ENCODE results near the gene PCBP3.

PCBP3 gene

DNA sequence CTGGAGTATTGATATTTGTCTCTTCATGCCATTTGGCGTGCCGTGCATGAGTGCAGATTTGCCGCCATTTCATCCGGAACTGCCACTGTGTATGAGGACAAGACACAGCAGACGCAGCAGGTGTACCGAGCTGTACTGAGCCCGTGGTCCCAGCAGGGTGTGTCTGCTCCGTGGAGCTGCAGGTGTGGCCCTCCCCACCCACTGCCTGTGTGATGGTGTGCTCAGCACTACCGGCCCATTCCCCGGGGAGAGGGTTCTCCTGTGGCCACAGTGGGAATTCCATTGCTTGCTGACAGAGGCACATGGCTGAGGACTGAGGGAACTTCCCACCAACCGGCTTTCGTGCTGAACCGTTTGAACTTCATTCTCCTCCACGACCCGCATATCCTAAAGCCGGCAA, 303.8 kb downstream of the PCBP3 start:
- DNase-seq (ENCODE audit: low read depth in 1 of 2, low spot score in 1 of 2), result no peak
- Histone ChIP-seq H3K4me3 (replicated peaks; ENCODE audit: insufficient read depth, low read length) (no peak overlapping the region), H3K27ac (replicated peaks) (no peak overlapping the region), H3K27me3 (ENCODE audit: insufficient read depth, poor library complexity, severe bottlenecking) (no peaks in the 10 kb centered on the region)
- TF ChIP-seq, protein P1, sequence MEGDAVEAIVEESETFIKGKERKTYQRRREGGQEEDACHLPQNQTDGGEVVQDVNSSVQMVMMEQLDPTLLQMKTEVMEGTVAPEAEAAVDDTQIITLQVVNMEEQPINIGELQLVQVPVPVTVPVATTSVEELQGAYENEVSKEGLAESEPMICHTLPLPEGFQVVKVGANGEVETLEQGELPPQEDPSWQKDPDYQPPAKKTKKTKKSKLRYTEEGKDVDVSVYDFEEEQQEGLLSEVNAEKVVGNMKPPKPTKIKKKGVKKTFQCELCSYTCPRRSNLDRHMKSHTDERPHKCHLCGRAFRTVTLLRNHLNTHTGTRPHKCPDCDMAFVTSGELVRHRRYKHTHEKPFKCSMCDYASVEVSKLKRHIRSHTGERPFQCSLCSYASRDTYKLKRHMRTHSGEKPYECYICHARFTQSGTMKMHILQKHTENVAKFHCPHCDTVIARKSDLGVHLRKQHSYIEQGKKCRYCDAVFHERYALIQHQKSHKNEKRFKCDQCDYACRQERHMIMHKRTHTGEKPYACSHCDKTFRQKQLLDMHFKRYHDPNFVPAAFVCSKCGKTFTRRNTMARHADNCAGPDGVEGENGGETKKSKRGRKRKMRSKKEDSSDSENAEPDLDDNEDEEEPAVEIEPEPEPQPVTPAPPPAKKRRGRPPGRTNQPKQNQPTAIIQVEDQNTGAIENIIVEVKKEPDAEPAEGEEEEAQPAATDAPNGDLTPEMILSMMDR (IDR thresholded peaks at IDR 0.05; ENCODE audit: insufficient read depth, low read length), result no peak
- TF ChIP-seq SPI1 (IDR thresholded peaks at IDR 0.05; ENCODE audit: borderline replicate concordance, low read depth), result no peak
- TF ChIP-seq, protein P2, sequence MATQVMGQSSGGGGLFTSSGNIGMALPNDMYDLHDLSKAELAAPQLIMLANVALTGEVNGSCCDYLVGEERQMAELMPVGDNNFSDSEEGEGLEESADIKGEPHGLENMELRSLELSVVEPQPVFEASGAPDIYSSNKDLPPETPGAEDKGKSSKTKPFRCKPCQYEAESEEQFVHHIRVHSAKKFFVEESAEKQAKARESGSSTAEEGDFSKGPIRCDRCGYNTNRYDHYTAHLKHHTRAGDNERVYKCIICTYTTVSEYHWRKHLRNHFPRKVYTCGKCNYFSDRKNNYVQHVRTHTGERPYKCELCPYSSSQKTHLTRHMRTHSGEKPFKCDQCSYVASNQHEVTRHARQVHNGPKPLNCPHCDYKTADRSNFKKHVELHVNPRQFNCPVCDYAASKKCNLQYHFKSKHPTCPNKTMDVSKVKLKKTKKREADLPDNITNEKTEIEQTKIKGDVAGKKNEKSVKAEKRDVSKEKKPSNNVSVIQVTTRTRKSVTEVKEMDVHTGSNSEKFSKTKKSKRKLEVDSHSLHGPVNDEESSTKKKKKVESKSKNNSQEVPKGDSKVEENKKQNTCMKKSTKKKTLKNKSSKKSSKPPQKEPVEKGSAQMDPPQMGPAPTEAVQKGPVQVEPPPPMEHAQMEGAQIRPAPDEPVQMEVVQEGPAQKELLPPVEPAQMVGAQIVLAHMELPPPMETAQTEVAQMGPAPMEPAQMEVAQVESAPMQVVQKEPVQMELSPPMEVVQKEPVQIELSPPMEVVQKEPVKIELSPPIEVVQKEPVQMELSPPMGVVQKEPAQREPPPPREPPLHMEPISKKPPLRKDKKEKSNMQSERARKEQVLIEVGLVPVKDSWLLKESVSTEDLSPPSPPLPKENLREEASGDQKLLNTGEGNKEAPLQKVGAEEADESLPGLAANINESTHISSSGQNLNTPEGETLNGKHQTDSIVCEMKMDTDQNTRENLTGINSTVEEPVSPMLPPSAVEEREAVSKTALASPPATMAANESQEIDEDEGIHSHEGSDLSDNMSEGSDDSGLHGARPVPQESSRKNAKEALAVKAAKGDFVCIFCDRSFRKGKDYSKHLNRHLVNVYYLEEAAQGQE (IDR thresholded peaks at IDR 0.05; ENCODE audit: insufficient replicate concordance, low read depth), result no peak
- TF ChIP-seq POLR2AphosphoS5 (IDR thresholded peaks at IDR 0.05; ENCODE audit: low read depth), result no peak

DNA sequence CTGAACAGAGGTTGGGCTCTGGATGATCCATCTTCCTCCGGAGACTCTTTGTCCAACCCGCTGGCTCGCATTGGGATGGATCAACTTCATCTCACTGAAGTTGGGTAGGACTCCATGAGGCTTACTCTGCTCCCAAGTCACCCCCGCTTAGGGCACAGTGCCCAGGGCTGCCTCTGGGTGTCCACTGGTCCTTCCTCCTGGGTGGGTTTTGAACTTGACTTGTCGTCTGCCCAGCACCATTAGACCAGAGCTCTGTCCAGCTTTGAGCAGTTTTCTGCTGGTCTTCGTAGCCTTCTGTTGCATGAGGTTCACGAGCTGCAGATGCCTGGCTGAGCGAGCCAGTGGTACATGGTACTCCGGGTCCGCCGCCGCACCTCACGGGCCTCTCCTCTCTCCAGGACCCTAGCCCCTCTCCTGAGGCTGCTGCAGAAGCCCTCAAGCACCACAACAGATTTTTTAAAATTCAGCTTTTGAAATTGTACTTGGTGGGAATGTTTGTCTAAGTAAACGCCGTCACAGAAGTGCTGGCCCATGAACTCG, 304.3 kb downstream of the PCBP3 start:
- Histone ChIP-seq H3K27ac (replicated peaks) (no peak overlapping the region), H3K27me3 (ENCODE audit: insufficient read depth, poor library complexity, severe bottlenecking) (no peaks in the 10 kb centered on the region), H3K4me3 (replicated peaks; ENCODE audit: insufficient read depth, low read length) (no peak overlapping the region)
- no peak for DNase-seq (ENCODE audit: low read depth in 1 of 2, low spot score in 1 of 2)
- no peak for TF ChIP-seq GABPA (IDR thresholded peaks at IDR 0.05; ENCODE audit: low read depth)
- TF ChIP-seq SPI1 (IDR thresholded peaks at IDR 0.05; ENCODE audit: borderline replicate concordance, low read depth), result no peak
- TF ChIP-seq, protein P1 (IDR thresholded peaks at IDR 0.05; ENCODE audit: insufficient read depth, low read length), result no peak
- TF ChIP-seq POLR2AphosphoS5 (IDR thresholded peaks at IDR 0.05; ENCODE audit: low read depth), result no peak
- TF ChIP-seq, protein P2 (IDR thresholded peaks at IDR 0.05; ENCODE audit: insufficient replicate concordance, low read depth), result no peak

DNA sequence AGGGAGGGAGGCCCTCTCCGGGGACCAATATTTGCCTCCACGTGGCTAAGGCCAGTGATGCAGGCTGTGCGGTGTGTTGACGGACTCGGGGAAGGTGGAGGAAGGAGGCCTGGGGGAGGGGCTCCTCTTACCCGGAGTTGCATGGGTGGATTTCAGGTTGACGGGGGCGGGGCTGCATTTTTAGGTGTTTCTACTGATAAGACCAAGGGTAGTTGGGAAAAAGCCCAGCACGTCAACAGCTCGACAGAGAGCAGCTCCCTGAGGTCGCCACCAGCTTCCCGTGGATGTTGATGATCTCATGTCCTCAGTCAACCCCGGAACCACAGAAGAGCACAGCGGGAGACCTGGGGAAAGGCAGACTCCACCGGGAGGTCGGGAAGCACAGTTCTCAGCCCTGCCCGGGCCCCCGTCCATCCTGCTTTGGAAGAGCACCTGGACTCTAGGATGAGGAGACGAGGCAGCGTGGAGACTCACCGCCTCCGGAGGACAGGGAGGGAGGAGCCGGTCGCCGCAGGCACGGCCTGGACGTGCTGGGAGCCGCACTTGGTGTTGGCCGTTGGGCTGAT, 305.1 kb downstream of the PCBP3 start:
- Histone ChIP-seq H3K4me3 (replicated peaks; ENCODE audit: insufficient read depth, low read length) (no peak overlapping the region), H3K27ac (replicated peaks) (no peak overlapping the region), H3K27me3 (ENCODE audit: insufficient read depth, poor library complexity, severe bottlenecking) (no peaks in the 10 kb centered on the region)
- DNase-seq (ENCODE audit: low read depth in 1 of 2, low spot score in 1 of 2), result no peak
- TF ChIP-seq SPI1 (IDR thresholded peaks at IDR 0.05; ENCODE audit: borderline replicate concordance, low read depth), result no peak
- TF ChIP-seq POLR2AphosphoS5 (IDR thresholded peaks at IDR 0.05; ENCODE audit: low read depth), result no peak
- TF ChIP-seq, protein P1 (IDR thresholded peaks at IDR 0.05; ENCODE audit: insufficient read depth, low read length), result no peak
- TF ChIP-seq, protein P2 (IDR thresholded peaks at IDR 0.05; ENCODE audit: insufficient replicate concordance, low read depth), result no peak
- TF ChIP-seq GABPA (IDR thresholded peaks at IDR 0.05; ENCODE audit: low read depth), result no peak
